ENCODE data around the gene TOP2A. TPM values are rescaled to one million over a fixed set of nuclear protein-coding genes. Genes with fewer than 3 reads are reported as not detected.

The TOP2A gene
- total RNA-seq, 4 donors from 2014 or later, result 8.1 to 45.2 (median 22.2) TPM

DNA sequence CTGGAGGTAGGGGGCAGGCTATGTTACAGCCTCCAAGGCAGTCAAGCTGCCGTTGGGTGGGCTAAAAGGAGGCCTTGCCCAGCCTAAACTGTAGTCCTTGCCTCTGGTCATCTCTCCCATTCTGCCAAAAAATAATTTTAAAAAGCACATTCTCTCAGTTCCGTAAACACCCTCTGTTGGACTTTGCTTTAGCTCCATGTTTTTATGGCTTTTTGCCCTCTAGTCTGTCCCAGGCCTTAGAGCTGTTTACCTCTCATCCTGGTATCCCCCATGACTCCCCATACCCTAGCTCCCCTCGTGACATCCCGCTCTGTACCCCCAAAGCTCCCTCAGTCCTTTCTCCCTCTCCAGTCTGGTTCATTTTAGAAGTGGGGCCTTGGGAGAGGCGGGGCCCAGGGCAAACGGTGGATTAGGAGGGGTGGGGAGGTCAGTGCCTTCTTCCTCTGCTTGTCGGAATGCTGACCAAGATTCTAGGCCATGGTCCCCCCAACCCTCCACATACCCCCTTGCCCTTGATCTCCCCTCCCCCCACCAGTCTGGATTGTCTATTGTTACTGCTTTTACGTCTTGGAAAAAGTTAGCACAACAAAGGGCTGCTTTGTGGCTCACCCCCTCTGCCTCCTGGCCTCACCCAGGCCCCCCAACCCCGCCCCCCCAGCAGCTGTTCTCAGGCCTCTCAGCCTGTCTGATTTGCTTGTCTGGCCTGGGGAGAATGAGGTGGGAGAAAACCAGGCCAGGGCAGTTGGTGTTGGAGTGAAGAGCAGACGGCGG lies 71.5 kb downstream of the TOP2A start:
- H3K4me3 ChIP-seq, result peak overlapping the region; percentile 70
- H3K36me3 ChIP-seq, result peaks cover 12% of the 10 kb centered on the region
- H3K27me3 ChIP-seq, result no peaks in the 10 kb centered on the region
- TF ChIP-seq EP300 (IDR thresholded peaks at IDR 0.05), result no peak
- H3K4me1 ChIP-seq, result peaks cover 95% of the 10 kb centered on the region
- no peak for DNase-seq (ENCODE audit: low spot score in 2 of 2)
- H3K9me3 ChIP-seq, result no peaks in the 10 kb centered on the region
- H3K27ac ChIP-seq, result peak overlapping the region; percentile 96
- 43% methylated on average over 10 of the region's 11 CpGs for WGBS

- H3K4me3 ChIP-seq, result peak overlapping the region; percentile 70
- TF ChIP-seq POLR2AphosphoS5 (IDR thresholded peaks at IDR 0.05), result no peak
- no peak for TF ChIP-seq POLR2A (IDR thresholded peaks at IDR 0.05)
- TF ChIP-seq, protein P1, sequence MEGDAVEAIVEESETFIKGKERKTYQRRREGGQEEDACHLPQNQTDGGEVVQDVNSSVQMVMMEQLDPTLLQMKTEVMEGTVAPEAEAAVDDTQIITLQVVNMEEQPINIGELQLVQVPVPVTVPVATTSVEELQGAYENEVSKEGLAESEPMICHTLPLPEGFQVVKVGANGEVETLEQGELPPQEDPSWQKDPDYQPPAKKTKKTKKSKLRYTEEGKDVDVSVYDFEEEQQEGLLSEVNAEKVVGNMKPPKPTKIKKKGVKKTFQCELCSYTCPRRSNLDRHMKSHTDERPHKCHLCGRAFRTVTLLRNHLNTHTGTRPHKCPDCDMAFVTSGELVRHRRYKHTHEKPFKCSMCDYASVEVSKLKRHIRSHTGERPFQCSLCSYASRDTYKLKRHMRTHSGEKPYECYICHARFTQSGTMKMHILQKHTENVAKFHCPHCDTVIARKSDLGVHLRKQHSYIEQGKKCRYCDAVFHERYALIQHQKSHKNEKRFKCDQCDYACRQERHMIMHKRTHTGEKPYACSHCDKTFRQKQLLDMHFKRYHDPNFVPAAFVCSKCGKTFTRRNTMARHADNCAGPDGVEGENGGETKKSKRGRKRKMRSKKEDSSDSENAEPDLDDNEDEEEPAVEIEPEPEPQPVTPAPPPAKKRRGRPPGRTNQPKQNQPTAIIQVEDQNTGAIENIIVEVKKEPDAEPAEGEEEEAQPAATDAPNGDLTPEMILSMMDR (IDR thresholded peaks at IDR 0.05), result no peak
- no peak for TF ChIP-seq EP300 (IDR thresholded peaks at IDR 0.05)
- peaks cover 5% of the 10 kb centered on the region for H3K36me3 ChIP-seq
- peaks cover 96% of the 10 kb centered on the region for H3K4me1 ChIP-seq
- H3K27ac ChIP-seq, result peak overlapping the region; percentile 96
- WGBS, result 5% methylated on average over 17 of the region's 45 CpGs
- DNase-seq (ENCODE audit: low spot score in 2 of 2), result no peak
- H3K9me3 ChIP-seq, result no peaks in the 10 kb centered on the region
- no peaks in the 10 kb centered on the region for H3K27me3 ChIP-seq
These were observed 72.3 kb downstream of the TOP2A start for GRCh38 chr17:40345161-40345993.

DNA sequence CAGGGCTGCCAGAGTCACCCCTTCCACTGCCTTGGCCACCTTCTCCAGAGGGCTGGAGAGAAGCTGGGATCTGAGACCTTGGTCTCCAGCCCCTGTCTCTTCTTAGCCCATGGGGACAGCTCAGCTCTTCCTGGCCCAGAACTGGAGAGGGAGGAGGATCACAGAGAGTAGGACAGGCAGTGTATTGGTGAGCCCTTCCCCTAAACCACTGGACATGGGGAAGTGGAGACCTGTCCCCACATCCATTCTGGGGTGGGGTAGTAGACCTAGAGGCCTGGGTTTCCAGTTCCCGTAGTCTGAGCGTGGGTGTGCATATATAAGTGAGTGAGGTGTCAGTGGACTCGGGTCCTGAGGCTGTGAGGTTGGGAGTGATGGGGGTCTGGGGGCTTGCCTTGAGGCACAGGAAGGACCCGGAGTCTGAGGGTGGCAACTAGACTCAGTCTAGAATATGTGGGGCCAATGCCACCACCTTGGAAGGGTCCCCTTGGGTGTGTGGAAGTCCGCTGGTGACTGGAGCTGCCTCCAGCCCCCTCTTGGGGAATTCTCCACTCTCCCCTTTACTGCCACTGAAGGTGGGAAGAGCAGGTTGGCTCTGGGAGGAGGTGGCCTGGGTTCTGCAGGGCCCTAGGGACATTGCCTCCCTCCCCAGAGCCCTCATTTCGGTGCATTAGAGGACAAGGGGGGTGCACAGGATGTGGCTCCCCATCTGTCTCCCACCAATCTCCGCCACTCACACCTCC lies 73.1 kb downstream of the TOP2A start:
- Histone ChIP-seq H3K4me1 (peaks cover 96% of the 10 kb centered on the region), H3K9me3 (no peaks in the 10 kb centered on the region), H3K4me3 (peak overlapping the region; percentile 70), H3K36me3 (peaks cover 5% of the 10 kb centered on the region), H3K27ac (peak overlapping the region; percentile 96), H3K27me3 (no peaks in the 10 kb centered on the region)
- 39% methylated on average over 4 of the region's 7 CpGs for WGBS
- no peak for DNase-seq (ENCODE audit: low spot score in 2 of 2)
- TF ChIP-seq, protein P1 (IDR thresholded peaks at IDR 0.05), result no peak
- TF ChIP-seq POLR2A (IDR thresholded peaks at IDR 0.05) (no peak), EP300 (IDR thresholded peaks at IDR 0.05) (no peak)

GRCh38 chr17:40343219-40344119 lies 74.2 kb downstream of the TOP2A start:
- no peaks in the 10 kb centered on the region for H3K9me3 ChIP-seq
- TF ChIP-seq, protein P1 (IDR thresholded peaks at IDR 0.05), result no peak
- TF ChIP-seq POLR2AphosphoS5 (IDR thresholded peaks at IDR 0.05), result no peak
- no peak for TF ChIP-seq POLR2A (IDR thresholded peaks at IDR 0.05)
- no peak for TF ChIP-seq EP300 (IDR thresholded peaks at IDR 0.05)
- H3K36me3 ChIP-seq, result no peaks in the 10 kb centered on the region
- no peak for DNase-seq (ENCODE audit: low spot score in 2 of 2)
- H3K4me1 ChIP-seq, result peaks cover 96% of the 10 kb centered on the region
- H3K27me3 ChIP-seq, result no peaks in the 10 kb centered on the region
- WGBS, result 35% methylated on average over 9 of the region's 15 CpGs
- H3K27ac ChIP-seq, result peak overlapping the region; percentile 96
- peak overlapping the region; percentile 70 for H3K4me3 ChIP-seq
